ENCODE measurements around the gene VSTM4.

GRCh38 chr10:49093922-49094321 is 21.4 kb downstream of the VSTM4 start:
- TF ChIP-seq, protein P1, sequence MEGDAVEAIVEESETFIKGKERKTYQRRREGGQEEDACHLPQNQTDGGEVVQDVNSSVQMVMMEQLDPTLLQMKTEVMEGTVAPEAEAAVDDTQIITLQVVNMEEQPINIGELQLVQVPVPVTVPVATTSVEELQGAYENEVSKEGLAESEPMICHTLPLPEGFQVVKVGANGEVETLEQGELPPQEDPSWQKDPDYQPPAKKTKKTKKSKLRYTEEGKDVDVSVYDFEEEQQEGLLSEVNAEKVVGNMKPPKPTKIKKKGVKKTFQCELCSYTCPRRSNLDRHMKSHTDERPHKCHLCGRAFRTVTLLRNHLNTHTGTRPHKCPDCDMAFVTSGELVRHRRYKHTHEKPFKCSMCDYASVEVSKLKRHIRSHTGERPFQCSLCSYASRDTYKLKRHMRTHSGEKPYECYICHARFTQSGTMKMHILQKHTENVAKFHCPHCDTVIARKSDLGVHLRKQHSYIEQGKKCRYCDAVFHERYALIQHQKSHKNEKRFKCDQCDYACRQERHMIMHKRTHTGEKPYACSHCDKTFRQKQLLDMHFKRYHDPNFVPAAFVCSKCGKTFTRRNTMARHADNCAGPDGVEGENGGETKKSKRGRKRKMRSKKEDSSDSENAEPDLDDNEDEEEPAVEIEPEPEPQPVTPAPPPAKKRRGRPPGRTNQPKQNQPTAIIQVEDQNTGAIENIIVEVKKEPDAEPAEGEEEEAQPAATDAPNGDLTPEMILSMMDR (IDR thresholded peaks at IDR 0.05; ENCODE audit: insufficient read depth, low read length), result no peak
- TF ChIP-seq POLR2AphosphoS5 (IDR thresholded peaks at IDR 0.05; ENCODE audit: low read depth), result no peak

All from HL-60 (cell line).